A673 (cell line): ENCODE results near the gene RNF157.

Source experiments
- CTCF ChIP-seq: fragments of 300-800, 200-600 bp; sonication (generic); conservative IDR thresholded peaks from 2 replicates; pipeline ENCODE4 v1.5.1; 2017; ENCODE audit warnings: low read depth, mild to moderate bottlenecking, antibody characterized with exemption, low read length, moderate library complexity, mixed read lengths
- EZH2 ChIP-seq: fragments of 200-600 bp; sonication (generic); IDR thresholded peaks from 2 replicates; pipeline ENCODE4 v1.6.1; 2017; ENCODE audit warnings: borderline replicate concordance, low read depth, mild to moderate bottlenecking, mixed read lengths, antibody characterized with exemption, low read length; ENCODE audit not compliant: poor library complexity, severe bottlenecking

- no peak for TF ChIP-seq EZH2
- no peak for TF ChIP-seq CTCF
Observed at GRCh38 chr17:76281573-76282371, 41.5 kb upstream of the RNF157 start.
